GM18517 (cell line): ENCODE data around the gene SBF1.
"Not testable (repeated sequence)": the region's sequence is repeated elsewhere in the genome, so short reads cannot be mapped to it uniquely, and the experiment has no call there.

Experiments used
- ATAC-seq: cut with Tn5 transposase; IDR thresholded peaks from one replicate; pipeline ENCODE4 v1.9.1; 2021; ENCODE audit warnings: mild to moderate bottlenecking, moderate library complexity; ENCODE audit not compliant: unreplicated experiment

Gene SBF1

DNA sequence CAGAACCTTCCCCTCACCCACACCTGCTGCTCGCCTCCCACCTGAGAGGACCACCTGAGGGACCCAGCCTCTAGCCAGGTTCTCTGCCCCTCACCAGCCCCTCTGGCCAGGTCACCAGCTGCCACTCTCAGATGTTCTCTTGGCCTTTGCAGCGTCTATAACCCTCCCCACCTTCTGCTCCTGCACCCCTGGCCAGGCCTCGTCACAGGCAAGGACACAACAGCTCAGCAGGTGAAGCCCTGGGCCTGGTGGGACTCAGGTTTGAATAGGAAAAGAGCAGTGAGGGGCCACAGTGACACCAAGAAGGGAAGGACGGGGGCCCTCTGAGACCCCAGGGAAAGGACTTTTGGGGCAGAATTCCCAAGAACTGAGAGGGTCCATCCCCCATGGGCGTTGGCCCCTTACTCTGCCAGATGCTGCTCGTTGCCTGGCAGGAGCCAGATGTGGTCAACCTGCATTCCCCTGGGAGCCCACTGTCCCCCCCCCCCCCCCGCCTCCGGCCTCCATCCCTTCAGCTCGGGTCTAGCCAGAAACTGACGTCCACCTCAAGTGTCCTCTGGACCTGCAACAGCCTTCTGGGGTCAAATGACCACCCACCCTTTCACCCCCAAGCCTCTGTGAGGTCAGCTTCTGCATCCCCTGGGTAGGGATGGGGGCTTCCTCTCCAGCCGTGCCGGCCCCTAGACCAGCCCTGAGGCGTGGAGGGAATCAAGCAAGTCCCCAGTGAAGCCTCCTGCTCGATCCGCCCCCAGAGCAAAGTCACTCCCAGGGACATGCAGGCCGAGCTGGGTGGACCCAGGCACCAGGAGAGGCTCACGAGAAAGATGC, 28.7 kb downstream of the SBF1 start:
- no peak for ATAC-seq

DNA sequence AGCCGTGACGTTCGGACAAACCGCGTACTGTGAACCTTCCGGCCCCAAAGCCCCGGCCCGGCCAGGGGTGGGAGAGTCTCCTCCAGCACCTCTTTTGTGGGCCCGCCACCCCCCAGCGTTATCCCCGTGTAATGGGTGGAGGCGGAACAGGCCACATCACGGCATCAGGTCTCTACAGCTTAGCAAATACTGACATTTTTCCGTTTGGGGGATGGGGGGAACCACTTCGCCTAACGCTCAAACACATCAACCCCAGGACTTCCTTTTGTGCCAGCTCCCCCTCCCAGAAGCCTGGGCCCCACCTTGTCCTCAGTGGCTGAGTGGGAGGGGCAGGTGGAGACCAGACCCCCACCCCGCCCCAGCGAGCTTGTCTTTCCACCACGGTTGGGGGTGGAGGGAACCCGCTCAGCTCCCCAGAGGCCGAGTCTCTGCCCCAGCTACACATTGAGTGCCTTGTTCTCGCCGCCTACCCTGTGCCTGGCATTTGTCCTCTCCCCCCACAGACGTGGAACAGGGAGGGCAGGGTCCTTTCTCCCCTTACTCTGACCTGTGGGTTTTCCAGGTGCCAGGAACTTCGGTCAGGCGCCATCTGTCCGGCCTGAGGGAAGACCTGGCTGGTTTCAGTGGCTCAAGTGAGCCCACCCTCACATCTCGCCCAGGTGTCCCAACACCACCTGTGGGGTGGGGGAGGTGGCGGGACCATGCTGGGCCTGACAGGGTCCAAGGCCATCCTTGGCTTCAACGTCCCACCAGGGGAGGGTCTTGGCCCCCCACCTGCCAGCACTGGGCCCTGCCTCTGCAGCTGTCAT, 29.6 kb downstream of the SBF1 start:
- no peak for ATAC-seq

GRCh38 chr22:50444663-50445062, 30.2 kb downstream of the SBF1 start:
- no peak for ATAC-seq

- ATAC-seq: no peak
Measured at GRCh38 chr22:50443801-50444625, 30.8 kb downstream of the SBF1 start.

DNA sequence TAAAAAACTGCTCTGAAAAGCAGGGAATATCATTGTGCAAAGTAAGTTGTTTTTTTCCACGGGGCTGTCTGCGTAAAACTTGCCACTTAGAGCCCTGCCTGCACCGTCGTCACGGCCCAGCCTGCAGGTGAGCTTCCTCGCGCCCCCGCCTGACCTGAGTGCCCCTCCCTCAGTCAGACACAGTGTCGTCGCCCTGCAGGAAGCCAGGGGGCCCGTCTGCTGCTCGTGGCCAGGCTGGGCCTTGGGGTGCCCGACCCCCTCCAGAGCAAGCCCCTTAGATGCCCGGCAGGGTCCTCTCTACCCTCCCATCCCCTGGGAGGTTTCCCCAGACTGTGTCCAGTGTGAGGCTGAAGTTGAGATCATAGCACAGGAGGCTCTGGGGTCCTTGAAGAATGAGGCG, 31.6 kb downstream of the SBF1 start:
- ATAC-seq: no peak

DNA sequence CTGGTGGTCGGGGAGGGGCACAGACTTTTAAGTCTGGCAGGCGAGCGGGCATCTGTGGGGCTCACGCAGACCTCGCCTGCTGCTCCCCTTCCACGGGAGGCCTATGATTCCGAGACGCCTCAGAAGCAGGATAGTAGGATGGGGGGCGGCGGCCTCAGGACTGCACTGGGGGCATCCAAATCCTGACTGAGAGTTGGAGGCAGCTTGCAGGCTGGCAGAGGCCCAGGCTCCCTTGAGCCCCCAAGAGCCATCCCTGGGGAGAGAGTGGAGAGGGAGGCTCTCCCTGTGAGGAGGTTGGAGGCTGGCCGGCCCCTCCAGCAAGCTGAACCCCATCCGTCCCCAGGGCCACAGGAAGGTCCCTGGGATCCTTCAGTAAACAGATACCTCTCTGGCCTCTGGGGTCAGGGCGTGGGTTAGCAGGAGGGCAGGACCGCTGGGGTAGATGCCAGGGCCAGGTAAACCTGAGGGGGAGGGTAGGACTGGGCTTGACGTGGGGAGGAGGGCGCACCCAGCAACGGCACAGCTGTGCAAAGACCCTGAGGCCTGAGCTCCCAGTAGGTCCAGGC, 33.3 kb downstream of the SBF1 start:
- no peak for ATAC-seq

GRCh38 chr22:50440544-50441249, 34.1 kb downstream of the SBF1 start:
- ATAC-seq: no peak

GRCh38 chr22:50439871-50440331, 34.9 kb downstream of the SBF1 start:
- ATAC-seq: no peak

- ATAC-seq: no peak
Measured at GRCh38 chr22:50439314-50439870, 35.4 kb downstream of the SBF1 start.

- ATAC-seq: no peak
Measured at GRCh38 chr22:50438305-50439275, 36.2 kb downstream of the SBF1 start.

GRCh38 chr22:50437511-50438304, 37.1 kb downstream of the SBF1 start:
- ATAC-seq: no peak

DNA sequence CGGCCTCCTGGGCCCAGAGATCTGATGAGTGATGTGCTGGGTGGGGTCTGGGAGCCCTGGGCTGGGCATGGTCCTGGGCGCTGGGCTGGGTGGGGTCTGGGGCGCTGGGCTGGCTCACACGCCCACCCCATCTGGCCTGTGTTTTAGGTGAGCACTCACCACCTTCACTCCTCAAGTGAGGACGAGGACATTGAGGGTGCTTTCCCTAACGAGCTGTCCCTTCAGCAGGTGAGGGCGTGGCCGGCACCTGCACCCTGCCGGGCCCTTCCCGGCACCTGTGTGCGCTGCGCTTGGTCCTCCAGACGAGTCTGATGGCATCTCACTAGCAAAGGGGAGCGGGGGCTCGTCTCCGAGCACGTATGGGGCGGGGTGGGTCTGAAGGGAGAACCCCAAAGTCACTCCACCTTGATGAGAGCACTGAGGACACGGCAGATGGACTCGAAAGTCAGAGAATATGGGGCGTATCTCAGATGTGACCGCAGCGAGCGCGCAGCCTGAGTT, 37.9 kb downstream of the SBF1 start:
- ATAC-seq: no peak

GRCh38 chr22:50436015-50436830, 38.6 kb downstream of the SBF1 start:
- ATAC-seq: no peak

- ATAC-seq: no peak
Measured at GRCh38 chr22:50435291-50436014, 39.4 kb downstream of the SBF1 start.

DNA sequence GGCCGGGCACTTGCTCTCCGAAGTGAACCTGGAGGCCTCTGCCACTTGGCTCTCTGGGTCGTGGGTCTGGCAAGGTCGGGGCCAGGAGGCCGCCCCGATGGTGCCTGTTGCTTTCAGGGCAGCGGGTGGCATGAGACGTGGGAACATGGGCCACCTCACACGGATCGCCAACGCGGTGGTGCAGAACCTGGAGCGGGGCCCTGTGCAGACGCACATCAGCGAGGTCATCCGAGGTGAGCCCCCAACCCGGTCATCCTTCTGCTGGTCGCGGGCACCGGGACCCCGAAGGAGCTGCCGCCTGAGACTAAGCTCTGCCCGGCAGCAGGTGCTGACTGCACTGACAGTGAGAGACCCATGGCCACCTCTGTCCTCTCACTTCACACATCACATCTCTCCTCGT, 40.0 kb downstream of the SBF1 start:
- ATAC-seq: no peak

DNA sequence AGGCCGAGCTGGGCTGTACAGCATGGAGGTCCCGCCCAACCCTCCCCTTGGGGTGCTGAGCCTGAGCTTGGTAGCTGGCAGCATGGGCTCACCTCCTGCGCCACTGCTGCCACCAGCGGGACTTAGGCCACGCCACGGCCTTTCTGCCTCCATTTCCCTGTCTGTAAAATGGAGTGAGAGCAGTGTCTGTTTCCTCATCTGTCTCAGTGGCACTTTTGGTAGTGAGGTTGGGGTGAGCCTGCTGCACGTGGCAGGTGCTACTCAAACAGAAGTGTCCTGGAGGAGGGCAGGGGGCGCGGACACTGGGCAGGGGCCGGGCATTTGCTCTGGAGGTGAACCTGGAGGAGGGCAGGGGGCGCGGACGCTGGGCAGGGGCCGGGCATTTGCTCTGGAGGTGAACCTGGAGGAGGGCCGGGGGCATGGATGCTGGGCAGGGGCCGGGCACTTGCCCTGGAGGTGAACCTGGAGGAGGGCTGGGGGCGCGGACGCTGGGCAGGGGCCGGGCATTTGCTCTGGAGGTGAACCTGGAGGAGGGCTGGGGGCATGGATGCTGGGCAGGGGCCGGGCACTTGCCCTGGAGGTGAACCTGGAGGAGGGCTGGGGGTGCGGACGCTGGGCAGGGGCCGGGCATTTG, 41.8 kb downstream of the SBF1 start:
- ATAC-seq: not testable (repeated sequence)
